Measurements from ENCODE around the gene CYB561D2. TPM values are rescaled to one million over a fixed set of nuclear protein-coding genes. Genes with fewer than 3 reads are reported as not detected.
A peak's percentile ranks its signal among the peaks of the same experiment; 100 is the strongest.

Gene CYB561D2
- total and polyA plus RNA-seq, 2 of the 13 experiments (the other 11 are each of a cell fraction or from before 2014, with no cell fraction given) = 11.1 to 17.2 TPM

- TF ChIP-seq KLF15 (CRISPR knock-in tag; IDR thresholded peaks at IDR 0.05; ENCODE audit: borderline replicate concordance) (no peak), ZNF263 (CRISPR knock-in tag; IDR thresholded peaks at IDR 0.05) (peak; percentile 9), JUN (CRISPR knock-in tag; IDR thresholded peaks at IDR 0.05) (peak; percentile 90)
Measured at GRCh38 chr3:50337175-50337861, 13.3 kb upstream of the CYB561D2 start (continued).

- H3K4me3 ChIP-seq (replicated peaks in 1 of 3; ENCODE audit: insufficient read depth in 1 of 3, low read depth in 2 of 3, low read length in 3 of 3) = no peak overlapping the region
- peaks cover 1 to 2% of the 10 kb centered on the region in 2 experiments; a peak in 1 of 5 replicates for H3K27me3 ChIP-seq (ENCODE audit: control insufficient read depth in 1 of 2, insufficient read depth in 2 of 2, low read length in 2 of 2)
- no TSS peak for BruUV-seq (replicated peaks)
- H3K9me3 ChIP-seq (ENCODE audit: low read length) = no peaks in the 10 kb centered on the region
- ChIA-PET POLR2A (interaction anchor here (3.4 kb wide), 1 partner anchor 11 kb away, joined by 60 read pairs; the partner anchor contains the start of genes CYB561D2 and NPRL2), CTCF (ENCODE audit: low intra/inter-chr PET ratio, low total read pairs) (no interaction called here)
- H3K4me2 ChIP-seq (ENCODE audit: low read depth, low read length) = no peak overlapping the region
- in situ Hi-C loops (cut with HindIII; ENCODE audit: extremely low pct_ligation_motif_present, low pct_unique_long_range_greater_than_20kb) = no loop called here
- H3K27ac ChIP-seq (ENCODE audit: extremely low read length, insufficient read depth, low read length) = no peak overlapping the region
- intact Hi-C loops (cut with micrococcal nuclease; ENCODE audit: unreplicated experiment) = no loop called here
- peaks cover 5% of the 10 kb centered on the region for H4K20me1 ChIP-seq (ENCODE audit: insufficient read depth, low read length)
- peaks cover 61% of the 10 kb centered on the region for H3K4me1 ChIP-seq (ENCODE audit: insufficient read depth, low read length)
- H3K79me2 ChIP-seq (ENCODE audit: insufficient read depth, low read length) = peaks cover 29% of the 10 kb centered on the region
- no peak overlapping the region for H3K9ac ChIP-seq (ENCODE audit: insufficient read depth, low read depth, low read length)
- 90% methylated on average over 5 of the region's 5 CpGs for WGBS (ENCODE audit: low lambda C conversion rate)
- DNase-seq (ENCODE audit: low spot score) (no peak), FAIRE-seq (no peak), ATAC-seq (no peak)
- TF ChIP-seq GTF2F1 (IDR thresholded peaks at IDR 0.05; ENCODE audit: low read length) (no peak), AGO2 (optimal IDR thresholded peaks at IDR 0.05; ENCODE audit: low read depth, low read length) (no peak), PRDM10 (CRISPR knock-in tag; IDR thresholded peaks at IDR 0.05; ENCODE audit: low read depth) (no peak), ZC3H13 (CRISPR knock-in tag; IDR thresholded peaks at IDR 0.05) (no peak), ZFP36 (IDR thresholded peaks at IDR 0.05; ENCODE audit: borderline replicate concordance, low read depth, low read length, partially characterized antibody) (no peak), HIC2 (CRISPR knock-in tag; IDR thresholded peaks at IDR 0.05; ENCODE audit: low read depth) (no peak), ZNF546 (CRISPR knock-in tag; conservative IDR thresholded peaks at IDR 0.05) (no peak)
- no peak overlapping the region for H2AFZ ChIP-seq (ENCODE audit: low read length)
- H3K36me3 ChIP-seq (replicated peaks in 1 of 2; ENCODE audit: control insufficient read depth in 1 of 2, insufficient read depth in 2 of 2, low read length in 2 of 2) = peaks cover 3 to 6% of the 10 kb centered on the region in 2 experiments; a peak in 1 of 5 replicates
Measured at GRCh38 chr3:50338965-50339364, 11.7 kb upstream of the CYB561D2 start.
